H1 (cell line): ENCODE measurements around the gene SS18L1. TPM values are rescaled to one million over a fixed set of nuclear protein-coding genes. Genes with fewer than 3 reads are reported as not detected.

ENCODE experiments used
- CTCF ChIA-PET: fragments of 300-600 bp; sonication (Branson Sonifier 250); formaldehyde crosslinking; loops from one replicate; lab custom pipeline; 2021; ENCODE audit not compliant: partially characterized antibody; lab: Charles Lee
- POLR2A ChIA-PET: fragments of 300-600 bp; sonication (Branson Sonifier 250); formaldehyde crosslinking; loops from one replicate; lab custom pipeline; 2021; ENCODE audit warnings: inconsistent platforms; ENCODE audit not compliant: partially characterized antibody; lab: Charles Lee
- DNase-seq, 2 experiments: peaks; one replicate each; pipeline versions ENCODE4 v3.0.0 to v3.0.0-alpha.2; 2010 to 2022; ENCODE audit warnings: low spot score in 2 of 2, low read depth in 1 of 2, mixed read lengths in 1 of 2
- FAIRE-seq: peaks from 2 replicates; lab custom pipeline; 2011; peaks lifted over from hg19 to GRCh38; lab: Jason Lieb, UNC
- H2AFZ ChIP-seq: 2 replicates; pipeline ENCODE4 v1.8.1; 2012; ENCODE audit warnings: low read length, inconsistent platforms
- H2AK5ac ChIP-seq: 2 replicates; pipeline ENCODE4 v1.6.1; 2013; ENCODE audit warnings: low read depth, low read length
- H2BK120ac ChIP-seq: replicated peaks from 2 replicates; pipeline ENCODE3; 2013; ENCODE audit warnings: low read depth, low read length, inconsistent platforms
- H2BK12ac ChIP-seq: 2 replicates; pipeline ENCODE4 v1.6.1; 2013; ENCODE audit warnings: low read depth, low read length
- H2BK15ac ChIP-seq: 2 replicates; pipeline ENCODE4 v1.6.1; 2013; ENCODE audit warnings: low read length
- H2BK20ac ChIP-seq: 2 replicates; pipeline ENCODE4 v1.6.1; 2013; ENCODE audit warnings: low read length
- H2BK5ac ChIP-seq: 2 replicates; pipeline ENCODE4 v1.6.1; 2013; ENCODE audit warnings: low read depth, low read length
- H3K14ac ChIP-seq: 2 replicates; pipeline ENCODE4 v1.6.1; 2013; ENCODE audit warnings: inconsistent platforms; ENCODE audit not compliant: insufficient read length
- H3K18ac ChIP-seq: 2 replicates; pipeline ENCODE4 v1.6.1; 2013; ENCODE audit warnings: low read length; ENCODE audit errors: extremely low read depth
- H3K23ac ChIP-seq: 2 replicates; pipeline ENCODE4 v1.6.1; 2013; ENCODE audit warnings: inconsistent platforms; ENCODE audit not compliant: insufficient read length
- H3K23me2 ChIP-seq: 2 replicates; pipeline ENCODE4 v1.6.1; 2013; ENCODE audit warnings: low read depth, low read length
- H3K27ac ChIP-seq: 2 replicates; pipeline ENCODE4 v1.6.1; 2011; ENCODE audit warnings: low read depth, low read length, inconsistent platforms
- H3K27me3 ChIP-seq, 4 experiments: replicated peaks in 1 of 4; 1 replicate in 1 of 4; 2 replicates in 3 of 4; pipeline versions ENCODE4 v1.6.1 to v1.8.1; 2011 to 2013; ENCODE audit warnings: low read length in 3 of 4, mild to moderate bottlenecking in 3 of 4, inconsistent platforms in 2 of 4, mixed read lengths in 2 of 4, moderate library complexity in 1 of 4; ENCODE audit not compliant: control insufficient read depth in 3 of 4, insufficient read depth in 3 of 4; ENCODE audit errors: extremely low read depth in 1 of 4
- H3K36me3 ChIP-seq, 4 experiments: 2 replicates each; pipeline versions ENCODE4 v1.6.1 to v1.8.1; 2011 to 2013; ENCODE audit warnings: mild to moderate bottlenecking in 4 of 4, low read length in 3 of 4, moderate library complexity in 2 of 4, control low read depth in 1 of 4, inconsistent platforms in 1 of 4; ENCODE audit not compliant: insufficient read depth in 4 of 4, control insufficient read depth in 2 of 4
- H3K4ac ChIP-seq: replicated peaks from 2 replicates; pipeline ENCODE3; 2013; ENCODE audit warnings: low read length, low read depth, mixed read lengths, inconsistent platforms; ENCODE audit not compliant: insufficient read length
- H3K4me1 ChIP-seq, 4 experiments: replicated peaks in 1 of 4; 1 replicate in 1 of 4; 2 replicates in 3 of 4; pipeline versions ENCODE4 v1.6.1 to v1.8.1; 2011 to 2013; ENCODE audit warnings: low read length in 3 of 4, inconsistent platforms in 2 of 4, mixed read lengths in 1 of 4; ENCODE audit not compliant: insufficient read depth in 4 of 4, control insufficient read depth in 3 of 4
- H3K4me2 ChIP-seq, 2 experiments: 2 replicates each; pipeline versions ENCODE4 v1.6.1 to v1.8.1; 2011 to 2013; ENCODE audit warnings: low read depth in 2 of 2, low read length in 2 of 2, control low read depth in 1 of 2, inconsistent platforms in 1 of 2, mild to moderate bottlenecking in 1 of 2; ENCODE audit not compliant: insufficient read depth in 1 of 2
- H3K4me3 ChIP-seq, 4 experiments: fragments of 200-600, 300-600 bp in 1 of 4; sonication (generic), shearing (Covaris generic), sonication (Bioruptor Twin) in 1 of 4; 2 replicates each; pipeline versions ENCODE4 v1.5.1 to v1.8.1; 2011 to 2016; ENCODE audit warnings: low read length in 4 of 4, low read depth in 3 of 4, control low read depth in 2 of 4, inconsistent platforms in 2 of 4, mild to moderate bottlenecking in 2 of 4, mixed read lengths in 1 of 4, moderate library complexity in 1 of 4; ENCODE audit not compliant: insufficient read depth in 2 of 4; ENCODE audit errors: extremely low read depth in 1 of 4
- H3K56ac ChIP-seq: replicated peaks from 2 replicates; pipeline ENCODE3; 2013; ENCODE audit warnings: low read depth, mild to moderate bottlenecking, mixed read lengths, low read length, inconsistent platforms; ENCODE audit not compliant: insufficient read length
- H3K79me1 ChIP-seq: 2 replicates; pipeline ENCODE4 v1.6.1; 2013; ENCODE audit warnings: low read depth, low read length, control low read depth
- H3K79me2 ChIP-seq, 2 experiments: 2 replicates each; pipeline versions ENCODE4 v1.6.1 to v1.8.1; 2012 to 2013; ENCODE audit warnings: low read length in 2 of 2, mild to moderate bottlenecking in 2 of 2, inconsistent platforms in 1 of 2; ENCODE audit not compliant: insufficient read depth in 2 of 2, control insufficient read depth in 1 of 2
- H3K9ac ChIP-seq, 4 experiments: replicated peaks in 1 of 4; 1 replicate in 1 of 4; 2 replicates in 3 of 4; pipeline versions ENCODE4 v1.6.1 to v1.8.1; 2011 to 2013; ENCODE audit warnings: low read depth in 3 of 4, low read length in 3 of 4, control low read depth in 2 of 4, mild to moderate bottlenecking in 2 of 4, moderate library complexity in 2 of 4, inconsistent platforms in 1 of 4; ENCODE audit errors: extremely low read depth in 1 of 4
- H3K9me3 ChIP-seq, 2 experiments: 2 replicates each; pipeline versions ENCODE4 v1.6.1 to v1.8.1; 2012 to 2013; ENCODE audit warnings: mild to moderate bottlenecking in 2 of 2, moderate library complexity in 2 of 2, control low read depth in 1 of 2, inconsistent platforms in 1 of 2, low read depth in 1 of 2, low read length in 1 of 2, mixed read lengths in 1 of 2; ENCODE audit not compliant: insufficient read depth in 2 of 2
- H4K20me1 ChIP-seq, 2 experiments: replicated peaks in 1 of 2; 2 replicates each; pipeline versions ENCODE3 to v1.8.1; 2011 to 2013; ENCODE audit warnings: inconsistent platforms in 2 of 2, low read length in 2 of 2, mild to moderate bottlenecking in 1 of 2; ENCODE audit not compliant: insufficient read depth in 2 of 2, control insufficient read depth in 1 of 2
- H4K5ac ChIP-seq: 2 replicates; pipeline ENCODE4 v1.6.1; 2013; ENCODE audit warnings: low read length, low read depth, mixed read lengths, inconsistent platforms; ENCODE audit not compliant: insufficient read length
- H4K8ac ChIP-seq: 2 replicates; pipeline ENCODE4 v1.8.0; 2013; ENCODE audit warnings: mild to moderate bottlenecking, moderate library complexity, low read length, inconsistent platforms; ENCODE audit not compliant: insufficient read depth; ENCODE audit errors: extremely low read depth
- H4K91ac ChIP-seq: replicated peaks from 2 replicates; pipeline ENCODE3; 2013; ENCODE audit warnings: low read length, mixed read lengths, inconsistent platforms; ENCODE audit not compliant: insufficient read length
- ASH2L ChIP-seq: fragments of 200-600, 300-600 bp; sonication (generic); IDR thresholded peaks from one replicate; pipeline ENCODE4 v1.7.1; 2017; ENCODE audit warnings: low read length
- CREB1 ChIP-seq: IDR thresholded peaks from 2 replicates; pipeline ENCODE4 v1.6.1; 2012; ENCODE audit warnings: inconsistent platforms
- FOSL1 ChIP-seq: IDR thresholded peaks from 2 replicates; pipeline ENCODE4 v1.6.1; 2011; ENCODE audit warnings: mild to moderate bottlenecking, low read depth, low read length, moderate library complexity; ENCODE audit not compliant: insufficient read depth
- RAD21 ChIP-seq, 2 experiments: IDR thresholded peaks in 1 of 2; conservative IDR thresholded peaks in 1 of 2; 2 replicates each; pipeline ENCODE4 v1.6.1; 2011; ENCODE audit warnings: low read depth in 2 of 2, low read length in 2 of 2, improper control_type of control experiment in 1 of 2, inconsistent platforms in 1 of 2, mild to moderate bottlenecking in 1 of 2, moderate library complexity in 1 of 2
- RBBP5 ChIP-seq: IDR thresholded peaks from 2 replicates; pipeline ENCODE4 v1.7.1; 2012; ENCODE audit warnings: low read depth, mild to moderate bottlenecking, inconsistent platforms, low read length, moderate library complexity, borderline replicate concordance
- SRF ChIP-seq: IDR thresholded peaks from 2 replicates; pipeline ENCODE4 v1.6.1; 2011; ENCODE audit warnings: mild to moderate bottlenecking, low read depth, low read length, moderate library complexity
- WGBS, 2 experiments: shearing (Covaris generic) in 1 of 2; methylation state at CpG; one replicate each; pipeline versions ENCODE4 v1.1.6 to v1.1.7; 2013 to 2015; ENCODE audit warnings: low lambda C conversion rate in 2 of 2, mixed read lengths in 2 of 2, inconsistent platforms in 1 of 2, low coverage in 1 of 2, missing lambda C conversion rate in 1 of 2; ENCODE audit not compliant: insufficient replicate concordance in 2 of 2, insufficient coverage in 1 of 2, insufficient read length in 1 of 2; ENCODE audit errors: extremely low coverage in 1 of 2, missing lambda C conversion rate in 1 of 2; 5-methylcytosine and 5-hydroxymethylcytosine counted together
- polyA plus RNA-seq, 7 experiments: library from polyadenylated mRNA; depleted of rRNA in 3 of 7; stranded (reverse) in 5 of 7; unstranded in 2 of 7; fragments of >200 nt in 5 of 7; fragments of 200-250 nt in 2 of 7; gene quantifications; 1 replicate in 5 of 7; 2 replicates in 1 of 7; 4 replicates in 1 of 7; pipeline versions ENCODE4 v1.2.1 to v1.2.3, GENCODE V29; 2011 to 2013; ENCODE audit warnings: missing spikeins in 2 of 7, mixed read lengths in 2 of 7
- total RNA-seq: library from RNA; stranded (reverse); fragmentation: NEBNext Ultra II Directional; extraction: Animal tissue kit (Norgen Biotek cat#: 25700); gene quantifications from 2 replicates; pipeline ENCODE4 v1.2.1, GENCODE V29; 2021
- TF ChIP-seq, protein P1 (sequence below): IDR thresholded peaks from 2 replicates; pipeline ENCODE4 v1.6.1; 2011; ENCODE audit warnings: low read depth, mild to moderate bottlenecking, low read length; ENCODE audit not compliant: insufficient read depth

Gene SS18L1
- total and polyA plus RNA-seq, 2 of the 8 experiments (the other 6 are each of a cell fraction or from before 2014, with no cell fraction given), result 28.4 to 29.7 TPM

GRCh38 chr20:62214067-62214466, 70.5 kb downstream of the SS18L1 start:
- Histone ChIP-seq H2BK15ac (peak overlapping the region; percentile 65), H3K4me1 (peaks cover 0 to 13% (median 8%) of the 10 kb centered on the region in 4 experiments; a peak in 5 of 7 replicates), H3K27ac (no peak overlapping the region), H2BK12ac (no peak overlapping the region), H3K9ac (no peak overlapping the region), H2BK5ac (no peak overlapping the region), H3K27me3 (peaks cover 6 to 16% (median 15%) of the 10 kb centered on the region in 4 experiments; a peak in 6 of 7 replicates), H4K91ac (no peak overlapping the region), H3K18ac (no peak overlapping the region), H4K20me1 (peaks cover 3 to 11% of the 10 kb centered on the region in 2 experiments), H3K23ac (no peak overlapping the region), H3K9me3 (no peaks in the 10 kb centered on the region), H3K4ac (no peak overlapping the region), H3K79me2 (no peaks in the 10 kb centered on the region), H2AK5ac (no peak overlapping the region), H3K56ac (no peak overlapping the region), H2BK120ac (no peak overlapping the region), H4K5ac (no peak overlapping the region), H3K4me3 (no peak overlapping the region), H3K14ac (no peak overlapping the region), H3K36me3 (no peaks in the 10 kb centered on the region), H3K23me2 (peaks cover 5% of the 10 kb centered on the region; the same call in 1 of the 2 replicates), H4K8ac (0 out of 2 replicates have a peak overlapping the region, but pooled peaks have one; percentile 11), H3K4me2 (no peak overlapping the region), H2AFZ (no peak overlapping the region), H3K79me1 (no peaks in the 10 kb centered on the region), H2BK20ac (peak overlapping the region; percentile 61; the same call in 1 of the 2 replicates)
- FAIRE-seq (no peak), DNase-seq (no peak)
- POLR2A ChIA-PET, result interaction anchor here (0.6 kb wide), 1 partner anchor 281 kb away, joined by 3 read pairs; no protein-coding TSS in a partner anchor
- WGBS, 2 experiments, result 77% methylated on average over 12 of the region's 12 CpGs; no CpG with 5 or more reads in 1 of the 2 experiments
- TF ChIP-seq, protein P1, sequence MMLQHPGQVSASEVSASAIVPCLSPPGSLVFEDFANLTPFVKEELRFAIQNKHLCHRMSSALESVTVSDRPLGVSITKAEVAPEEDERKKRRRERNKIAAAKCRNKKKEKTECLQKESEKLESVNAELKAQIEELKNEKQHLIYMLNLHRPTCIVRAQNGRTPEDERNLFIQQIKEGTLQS, result no peak
- TF ChIP-seq SRF (no peak), ASH2L (no peak), RBBP5 (no peak), CREB1 (no peak), FOSL1 (no peak), RAD21 (IDR thresholded peaks at IDR 0.05 in 1 of 2, conservative IDR thresholded peaks at IDR 0.05 in 1 of 2; ENCODE audit: low read depth in 2 of 2, low read length in 2 of 2) (peak in 1 of 2 experiments; percentile 20; a peak in 1 of 4 replicates)
- CTCF ChIA-PET, result interaction anchor here (1.1 kb wide), 1 partner anchor 164 kb away, joined by 3 read pairs; no protein-coding TSS in a partner anchor
